Cardiac fibroblast (primary cell): ENCODE measurements around the gene DPP6.

Experiments
- DNase-seq, 2 donors: peaks; one replicate each; pipeline versions ENCODE4 v3.0.0 to v3.0.0-alpha.2; 2010; ENCODE audit warnings: low read depth in 2 of 2
- H3K4me3 ChIP-seq, 2 donors: replicated peaks in 1 of 2; 1 replicate in 1 of 2; 2 replicates in 1 of 2; pipeline ENCODE4 v1.5.1; 2011; ENCODE audit warnings: low read depth in 2 of 2, low read length in 2 of 2, mild to moderate bottlenecking in 2 of 2, moderate library complexity in 1 of 2
- CTCF ChIP-seq: IDR thresholded peaks from one replicate; pipeline ENCODE4 v1.5.1; 2011; ENCODE audit warnings: low read depth, mild to moderate bottlenecking, low read length, inconsistent platforms

DPP6 gene

DNA sequence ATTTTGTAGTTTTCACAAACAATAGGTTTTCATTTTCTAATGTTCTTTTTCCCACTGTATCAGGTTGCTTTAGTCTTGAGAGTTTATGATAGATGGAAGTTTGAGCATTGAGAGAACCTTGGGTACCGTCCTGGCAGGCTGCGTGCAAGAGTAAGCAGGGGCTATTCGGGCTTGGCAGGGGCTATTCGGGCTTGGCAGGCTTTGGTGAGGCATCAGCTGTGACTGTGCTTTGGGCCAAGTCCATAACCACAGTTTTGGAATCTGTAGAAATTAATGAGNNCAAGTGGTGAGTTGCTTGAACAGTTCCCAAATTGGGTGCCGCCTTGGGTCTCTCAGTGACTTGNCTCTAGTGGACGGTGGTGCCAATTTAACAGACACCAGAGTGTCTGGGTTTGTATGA lies 526.1 kb downstream of the DPP6 start:
- no peak overlapping the region for H3K4me3 ChIP-seq
- no peak for DNase-seq
- no peak for TF ChIP-seq CTCF

DNA sequence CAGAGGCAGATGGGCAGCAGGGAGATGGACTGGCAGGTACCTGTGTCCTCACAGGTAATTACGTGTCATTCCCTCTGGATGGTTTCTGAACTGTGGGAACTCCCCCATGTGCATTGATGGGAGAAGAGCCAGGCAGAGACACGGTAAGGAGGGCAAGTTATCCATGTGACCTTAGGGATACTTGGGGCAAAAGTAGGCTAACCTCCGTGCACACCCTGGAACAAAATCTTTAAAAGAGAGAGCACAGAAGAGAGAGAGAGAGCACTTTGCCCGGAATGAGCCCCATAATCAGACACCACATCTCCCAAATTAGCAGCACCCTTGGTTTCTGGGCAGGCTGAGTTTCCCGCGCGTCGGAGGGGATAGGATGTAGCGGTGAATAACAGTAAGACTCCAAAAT lies 527.5 kb downstream of the DPP6 start:
- no peak overlapping the region for H3K4me3 ChIP-seq
- DNase-seq = no peak
- TF ChIP-seq CTCF = no peak

DNA sequence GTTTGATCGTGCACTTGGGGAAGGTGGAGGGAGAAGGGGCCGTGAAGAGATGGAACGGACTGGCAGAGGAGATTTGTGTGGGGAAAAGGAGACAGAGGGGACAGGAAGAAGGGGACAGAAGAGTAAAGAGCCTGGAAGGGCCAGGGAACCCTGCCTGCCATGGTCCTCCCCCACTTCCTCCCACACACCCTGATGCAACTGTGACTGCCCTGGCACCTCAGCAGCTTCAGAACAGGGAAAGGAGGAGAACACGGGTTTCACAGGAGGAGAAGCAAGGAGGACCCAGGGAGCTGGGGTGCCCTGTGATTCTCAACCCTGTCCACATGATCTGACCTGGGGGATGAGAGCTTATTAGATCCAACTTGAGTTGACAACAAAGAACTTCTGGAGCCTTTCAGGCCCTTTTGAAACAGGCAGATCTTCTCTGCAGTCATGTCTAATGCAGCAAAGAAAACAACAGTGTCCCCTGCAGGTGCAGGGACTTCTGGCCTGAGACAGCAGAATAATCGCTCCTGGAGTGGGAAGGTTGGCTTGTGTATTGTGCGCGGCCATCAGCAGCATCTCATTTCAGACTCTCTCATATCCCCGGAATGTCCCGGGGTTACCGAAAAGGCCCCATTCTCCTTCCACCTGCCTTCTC lies 529.2 kb downstream of the DPP6 start:
- TF ChIP-seq CTCF = no peak
- no peak overlapping the region for H3K4me3 ChIP-seq
- no peak for DNase-seq

DNA sequence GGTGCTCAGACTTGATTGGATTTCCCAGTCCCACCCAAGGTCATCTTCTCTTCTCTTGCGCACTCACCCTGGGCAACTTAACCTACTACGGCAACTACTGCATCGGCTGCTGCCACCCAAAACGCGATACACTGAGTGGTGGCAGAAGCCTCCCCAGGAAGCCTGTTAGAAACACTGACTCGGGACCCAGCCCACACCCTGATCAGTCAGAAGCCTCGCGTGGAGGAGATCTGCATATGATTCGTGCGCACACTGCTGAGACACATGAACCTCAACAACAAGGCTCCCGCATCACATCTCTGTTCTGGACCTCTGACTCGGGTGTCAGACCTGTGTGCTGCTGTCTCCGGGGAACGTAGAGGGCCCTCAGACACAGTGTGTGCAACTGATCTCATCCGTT lies 531.3 kb downstream of the DPP6 start:
- H3K4me3 ChIP-seq = no peak overlapping the region
- no peak for TF ChIP-seq CTCF
- DNase-seq = no peak

- no peak for TF ChIP-seq CTCF
- H3K4me3 ChIP-seq = no peak overlapping the region
- no peak for DNase-seq
Observed at GRCh38 chr7:154584352-154585252, 532.4 kb downstream of the DPP6 start.

- H3K4me3 ChIP-seq = no peak overlapping the region
- DNase-seq = no peak
- no peak for TF ChIP-seq CTCF
Observed at GRCh38 chr7:154587792-154588191, 535.6 kb downstream of the DPP6 start.
